Stimulated activated naive CD4-positive, alpha-beta T cell treated with Interleukin-2 at 50 U/mL for 16 hours (primary cell): Measurements from ENCODE around the gene IL32.

Experiments
- DNase-seq: peaks from one replicate; lab custom pipeline; 2025; lab: John Stamatoyannopoulos, UW

The IL32 gene

DNA sequence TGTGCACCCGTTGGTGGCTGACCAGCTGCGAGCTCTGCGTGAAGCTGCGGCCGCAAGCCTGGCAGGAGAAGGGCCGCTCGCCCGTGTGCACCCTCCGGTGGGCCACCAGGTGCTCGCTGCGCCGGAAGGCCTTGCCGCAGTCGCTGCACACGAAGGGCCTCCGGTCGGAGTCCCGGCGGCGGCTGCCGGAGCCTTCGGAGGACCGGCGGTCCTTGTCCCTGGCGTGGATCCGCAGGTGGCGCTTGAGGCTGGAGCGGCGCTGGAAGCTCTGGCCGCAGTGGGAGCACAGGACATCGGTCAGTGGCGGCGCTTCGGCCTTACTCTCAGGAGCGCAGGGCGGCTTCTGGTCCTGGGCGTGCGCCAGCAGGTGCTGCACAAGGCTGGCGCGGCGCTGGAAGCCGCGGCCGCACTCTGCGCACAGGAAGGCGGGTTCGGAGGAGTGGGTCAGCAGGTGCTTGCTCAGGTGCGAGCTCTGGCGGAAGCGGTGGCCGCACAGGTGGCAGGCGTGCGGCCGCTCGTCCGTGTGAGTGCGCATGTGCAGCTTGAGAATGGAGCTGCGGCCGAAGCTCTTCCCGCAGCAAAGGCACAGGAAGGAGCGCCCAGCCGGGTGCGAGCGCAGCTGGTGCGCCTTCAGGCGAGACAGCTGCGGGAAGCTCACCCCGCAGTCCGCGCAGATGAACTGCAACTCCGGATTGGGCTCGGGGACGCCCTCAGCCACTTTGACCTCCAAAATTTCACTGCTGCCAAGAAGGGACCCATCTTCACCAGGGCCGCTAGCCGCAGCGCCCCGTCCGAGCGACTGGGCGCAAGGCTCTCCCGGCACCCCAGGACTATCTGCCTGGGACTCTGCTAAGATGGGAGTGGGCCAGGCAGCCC is 24.5 kb downstream of the IL32 start:
- DNase-seq = no peak

DNA sequence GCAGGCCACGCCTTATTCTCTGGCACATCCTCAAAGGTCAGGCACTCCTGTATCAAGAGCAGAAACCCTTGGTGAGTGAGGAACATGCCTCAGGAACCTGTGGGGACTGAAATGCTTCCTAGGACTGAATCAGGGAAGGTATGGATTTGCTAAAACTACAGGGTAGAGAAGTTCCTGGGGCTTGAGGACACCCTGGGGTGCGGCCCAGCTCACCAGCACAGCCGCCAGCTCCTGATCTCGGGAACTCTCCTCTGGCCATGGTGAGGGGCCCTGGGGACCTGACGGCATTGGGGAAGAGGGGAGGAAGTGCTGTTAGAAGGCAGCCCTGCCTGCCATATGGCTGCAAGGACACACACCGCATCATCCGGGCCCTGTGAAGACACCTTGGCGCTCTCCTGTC is 26.1 kb downstream of the IL32 start:
- DNase-seq = no peak

GRCh38 chr16:3092501-3092941 is 27.1 kb downstream of the IL32 start:
- no peak for DNase-seq

DNA sequence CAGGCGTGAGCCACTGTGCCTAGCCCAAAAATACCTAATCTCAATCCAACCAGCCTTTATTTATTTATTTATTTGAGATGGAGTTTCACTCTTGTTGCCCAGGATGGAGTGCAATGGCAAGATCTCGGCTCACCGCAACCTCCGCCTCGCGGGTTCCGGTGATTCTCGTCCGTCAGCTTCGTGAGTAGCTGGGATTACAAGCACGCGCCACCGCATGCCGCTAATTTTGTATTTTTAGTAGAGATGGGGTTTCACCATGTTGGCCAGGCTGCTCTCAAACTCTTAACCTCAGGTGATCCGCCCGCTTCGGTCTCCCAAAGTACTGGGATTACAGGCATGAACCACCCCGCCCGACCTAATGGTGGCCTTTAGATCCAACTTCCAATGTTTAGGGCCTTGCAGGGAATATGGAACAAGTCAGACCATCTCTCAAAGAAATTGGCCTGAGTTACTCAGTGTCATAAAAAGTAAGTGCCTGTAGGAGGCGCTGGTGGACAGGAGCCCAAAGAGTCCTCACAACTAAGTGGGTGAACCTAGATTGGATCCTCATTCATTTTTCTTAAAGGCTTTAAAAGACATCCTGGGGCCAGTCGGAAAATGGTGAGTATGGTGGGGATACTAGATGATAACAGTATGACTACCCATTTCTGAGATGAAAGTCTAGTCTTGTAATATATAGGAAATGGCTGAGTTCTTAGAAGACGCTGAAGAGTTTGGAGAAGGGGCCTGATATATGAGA is 29.0 kb downstream of the IL32 start:
- peak; percentile 26 for DNase-seq

- peak; percentile 61 for DNase-seq
Observed at GRCh38 chr16:3095869-3096268, 30.4 kb downstream of the IL32 start.

- no peak for DNase-seq
Observed at GRCh38 chr16:3096362-3096761, 30.9 kb downstream of the IL32 start.

DNA sequence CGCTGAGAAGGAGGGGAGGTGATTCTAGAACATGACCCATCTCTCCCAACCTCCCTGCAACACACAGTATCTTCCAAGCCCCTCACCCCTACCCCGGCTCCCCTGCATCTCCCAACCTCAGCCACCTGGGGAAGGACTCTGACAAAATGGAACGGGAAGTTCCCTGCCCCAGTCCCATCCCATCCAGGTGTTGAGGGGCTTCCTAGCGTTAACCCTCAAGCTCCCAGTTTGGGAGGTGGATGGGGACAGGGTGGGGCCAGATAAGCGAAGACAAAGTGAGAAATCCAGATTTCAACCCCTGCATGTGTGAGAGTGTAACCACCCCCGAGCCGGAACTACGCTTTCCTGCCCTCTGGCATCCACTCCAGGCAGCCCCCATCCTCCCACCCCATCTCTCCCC is 31.8 kb downstream of the IL32 start:
- no peak for DNase-seq

- DNase-seq = no peak
Observed at GRCh38 chr16:3098459-3099394, 33.3 kb downstream of the IL32 start, which contains the start of gene ZSCAN10. ZSCAN10 (minus strand) TSS chr16:3099294; CDS start chr16:3092937, 6,357 bp downstream.

- DNase-seq = no peak
Observed at GRCh38 chr16:3099395-3099731, 33.9 kb downstream of the IL32 start.

DNA sequence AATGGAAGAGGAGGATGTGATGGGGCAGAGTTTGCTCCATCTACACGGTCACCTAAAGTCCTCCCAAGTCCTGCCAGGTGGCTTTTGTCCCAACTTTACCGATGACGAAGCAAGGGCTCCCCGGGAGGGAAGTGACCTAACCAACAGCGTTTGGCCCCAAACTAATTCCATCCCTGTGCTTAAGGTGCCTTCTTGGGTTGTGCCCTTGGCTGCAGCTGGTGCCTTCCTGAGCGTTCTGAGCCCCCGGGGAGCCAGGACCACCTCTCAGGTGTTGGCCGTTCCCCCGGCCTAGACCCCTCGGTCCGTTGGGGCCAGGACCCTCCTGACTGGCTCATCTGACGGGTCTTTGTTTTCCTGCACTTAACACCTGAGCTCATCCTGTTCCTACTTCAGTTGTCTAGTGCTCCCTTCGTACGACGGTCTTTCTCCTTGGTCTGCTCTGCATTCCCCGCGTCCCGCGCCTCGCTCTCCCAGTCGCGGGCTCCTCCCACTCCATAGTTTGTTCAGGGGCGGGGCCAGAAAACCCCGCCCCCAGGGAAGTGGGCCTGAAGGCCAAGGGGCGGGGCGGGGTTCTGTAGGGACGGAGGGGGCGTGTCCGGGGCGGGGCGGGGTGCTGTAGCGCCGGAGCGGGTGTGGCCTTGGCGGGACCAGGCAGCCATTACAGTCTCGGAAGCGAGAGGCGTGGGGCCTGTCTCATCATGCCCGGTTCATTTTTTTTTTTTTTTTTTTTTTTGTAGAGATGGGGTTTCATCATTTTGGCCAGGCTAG is 34.5 kb downstream of the IL32 start:
- peak; percentile 93 for DNase-seq

DNA sequence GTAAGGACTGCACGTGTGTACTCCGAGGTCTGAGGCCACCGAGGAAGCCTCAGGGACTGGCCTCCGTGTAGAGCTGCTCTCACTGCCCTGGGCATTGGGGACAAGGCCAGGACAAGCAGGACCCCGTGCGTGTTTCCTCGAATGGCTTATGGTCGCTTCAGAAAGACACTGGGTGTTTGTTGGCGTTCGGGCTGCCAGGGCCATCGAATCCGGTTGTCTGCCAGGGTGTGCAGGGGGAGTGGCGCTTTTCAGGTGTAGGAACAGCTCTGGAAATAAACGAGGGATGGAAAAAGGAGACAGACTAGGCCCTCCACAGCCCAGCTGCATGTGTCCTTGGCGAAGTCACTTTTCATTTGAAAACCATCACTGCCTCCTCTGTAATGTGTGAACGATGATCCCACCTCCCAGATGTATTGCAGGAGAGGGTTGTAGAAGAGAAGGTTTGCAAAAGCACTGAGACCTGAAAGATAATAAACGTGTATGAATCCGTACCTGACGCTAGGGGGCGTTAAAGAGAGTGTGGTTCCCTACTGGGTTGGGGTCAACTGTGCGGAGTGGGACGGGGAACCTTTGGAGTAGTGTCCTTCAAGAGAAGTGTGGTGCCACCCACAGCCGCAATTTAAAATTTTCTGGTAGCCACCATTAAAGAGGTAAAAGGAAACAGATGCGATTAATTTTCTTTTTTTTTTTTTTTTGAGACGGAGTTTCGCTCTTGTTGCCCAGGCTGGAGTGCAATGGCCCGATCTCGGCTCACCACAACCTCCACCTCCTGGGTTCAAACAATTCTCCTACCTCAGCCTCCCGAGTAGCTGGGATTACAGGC is 35.8 kb downstream of the IL32 start:
- peak; percentile 43 for DNase-seq

DNA sequence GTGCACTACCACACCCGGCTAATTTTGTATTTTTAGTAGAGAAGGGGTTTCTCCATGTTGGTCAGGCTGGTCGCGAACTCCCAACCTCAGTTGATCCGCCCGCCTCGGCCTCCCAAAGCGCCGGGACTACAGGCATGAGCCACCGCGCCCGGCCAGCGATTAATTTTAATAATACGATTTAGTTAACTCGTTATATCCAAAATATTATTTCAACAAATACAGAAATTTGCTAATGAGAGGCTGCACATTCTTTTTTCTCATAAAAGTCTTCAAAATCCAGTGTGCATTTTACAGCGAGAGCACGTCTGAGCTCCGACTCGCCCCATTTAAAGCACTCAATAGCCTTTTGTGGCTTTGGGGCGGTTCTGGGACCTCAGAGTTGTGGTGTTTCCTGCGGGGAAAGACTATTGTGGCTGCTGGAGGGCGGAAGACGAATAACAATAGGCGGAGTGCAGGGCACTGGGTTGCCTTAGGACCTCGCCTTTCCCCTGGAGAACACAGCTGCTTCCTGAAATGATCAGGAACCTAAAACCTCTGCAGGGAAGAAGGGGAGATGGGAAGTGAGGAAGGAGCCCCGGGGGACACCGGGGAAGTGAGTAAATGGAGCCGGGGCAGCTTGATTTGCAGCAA is 36.5 kb downstream of the IL32 start:
- no peak for DNase-seq

DNA sequence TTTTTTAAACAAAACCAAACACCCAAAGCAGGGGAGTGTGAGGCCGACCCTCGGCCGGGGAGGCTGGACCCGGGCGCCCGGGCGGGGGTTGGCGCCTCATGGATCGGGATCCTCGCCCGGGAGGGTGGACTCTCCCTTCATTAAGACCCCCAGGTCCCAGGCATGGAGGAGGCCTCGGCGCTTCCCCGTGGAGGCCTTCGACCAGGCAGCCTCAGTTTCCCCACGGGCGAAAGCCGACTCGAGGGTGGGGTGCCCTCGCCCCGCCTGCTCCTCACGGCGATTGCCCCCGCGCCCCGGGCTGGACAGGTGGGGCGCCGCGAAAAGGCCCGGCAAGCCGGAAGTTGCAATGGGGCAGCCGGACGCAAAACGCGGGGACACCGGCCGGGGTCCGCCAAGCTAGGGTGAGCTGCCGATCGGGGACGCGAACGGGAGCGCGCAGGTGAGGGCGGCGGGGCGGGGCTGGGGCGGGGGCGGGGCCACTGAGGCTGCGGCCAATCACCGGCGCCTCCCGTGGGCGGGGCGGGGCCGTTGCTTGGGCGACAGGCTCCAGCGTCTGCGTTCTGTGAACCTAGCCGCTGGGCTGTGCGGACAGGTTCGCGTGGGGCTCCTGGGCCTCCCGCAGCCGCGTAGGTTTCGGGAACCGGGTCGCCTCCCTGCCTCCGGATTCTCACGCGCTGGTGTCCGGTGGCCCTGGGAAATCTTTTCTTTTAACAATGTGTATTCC is 40.9 kb downstream of the IL32 start:
- peak; percentile 92 for DNase-seq

- DNase-seq = no peak
Observed at GRCh38 chr16:3112058-3112880, 46.8 kb downstream of the IL32 start, which contains the start of gene ZNF205. ZNF205 (plus strand) TSS chr16:3112586; CDS start chr16:3113431, 845 bp downstream.

DNA sequence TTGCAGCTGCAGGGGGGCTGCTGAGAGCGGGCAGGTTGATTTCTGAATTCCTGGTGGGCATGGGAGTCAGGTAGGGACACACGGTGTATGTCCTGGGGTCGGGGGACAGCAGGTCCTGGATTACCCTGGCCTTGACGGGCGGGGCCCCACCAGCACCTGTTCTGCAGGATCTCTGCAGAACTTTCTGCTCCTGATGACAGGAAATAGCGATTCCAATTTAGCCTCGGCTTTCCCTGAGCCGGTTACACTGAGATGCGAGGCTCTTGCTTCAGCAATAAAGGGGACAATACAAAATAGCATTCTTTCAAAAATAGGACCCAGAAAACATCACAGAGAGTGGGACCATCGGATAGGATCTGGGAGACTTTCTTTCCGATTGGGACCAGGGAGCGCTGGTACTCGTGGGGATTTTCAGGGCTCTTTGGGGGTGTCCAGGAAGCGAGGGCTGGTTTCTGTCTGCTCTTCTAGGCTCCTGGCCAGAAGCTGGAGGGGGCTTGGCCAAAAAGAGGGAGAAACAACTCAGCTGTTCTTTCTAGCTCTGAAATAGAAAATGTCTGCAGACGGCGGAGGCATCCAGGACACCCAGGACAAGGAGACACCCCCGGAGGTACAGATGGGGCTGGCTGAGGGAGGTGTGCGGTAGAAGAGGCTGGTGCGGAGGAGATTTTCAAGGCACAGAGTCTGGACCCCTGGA is 47.6 kb downstream of the IL32 start:
- DNase-seq = no peak

- no peak for DNase-seq
Observed at GRCh38 chr16:3113765-3114479, 48.5 kb downstream of the IL32 start.

- DNase-seq = no peak
Observed at GRCh38 chr16:3115003-3115402, 49.6 kb downstream of the IL32 start.
